GM12801 (cell line): Measurements from ENCODE around the gene CPA2.

Source experiments
- CTCF ChIP-seq: IDR thresholded peaks from one replicate; pipeline ENCODE4 v1.5.1; 2011; ENCODE audit warnings: control low read depth; ENCODE audit not compliant: insufficient read length; ENCODE audit errors: extremely low read depth

Gene CPA2

GRCh38 chr7:130227883-130228575 lies 38.6 kb upstream of the CPA2 start:
- TF ChIP-seq CTCF, result no peak

- no peak for TF ChIP-seq CTCF
These were observed 37.7 kb upstream of the CPA2 start for GRCh38 chr7:130228840-130229502.

- TF ChIP-seq CTCF, result no peak
These were observed 34.9 kb upstream of the CPA2 start for GRCh38 chr7:130231792-130232191.

GRCh38 chr7:130232209-130232608 lies 34.5 kb upstream of the CPA2 start:
- TF ChIP-seq CTCF, result no peak

- TF ChIP-seq CTCF, result no peak
These were observed 32.6 kb upstream of the CPA2 start for GRCh38 chr7:130234078-130234477.

- no peak for TF ChIP-seq CTCF
These were observed 26.4 kb upstream of the CPA2 start for GRCh38 chr7:130240240-130240639.

- no peak for TF ChIP-seq CTCF
These were observed 24.3 kb upstream of the CPA2 start for GRCh38 chr7:130242198-130243014.
